B cell (primary cell): ENCODE measurements around the gene MOAP1. TPM values are rescaled to one million over a fixed set of nuclear protein-coding genes. Genes with fewer than 3 reads are reported as not detected.

ENCODE experiments used
- polyA plus RNA-seq: library from polyadenylated mRNA; depleted of rRNA; stranded (reverse); fragments of >200 nt; gene quantifications from 2 replicates; pipeline ENCODE4 v1.2.3, GENCODE V29; 2012
- total RNA-seq, 2 donors: library from RNA; stranded (reverse); fragments of 120-200 nt in 1 of 2; gene quantifications; 1 replicate in 1 of 2; 2 replicates in 1 of 2; pipeline versions ENCODE4 v1.2.3 to v1.2.4, GENCODE V29; 2013 to 2022

The MOAP1 gene
- total and polyA plus RNA-seq, 2 donors (not counting 1 experiment from before 2014, with no cell fraction given) = 30.8 to 74.9 TPM

Other genes with a start within 250 kb of the MOAP1 start
- gene ITPK1, start 69.0 kb downstream of the MOAP1 start, total RNA-seq = 42.1 and 46.9 TPM in 2 replicates
- 34.6 and 46.0 TPM in 2 replicates for gene ITPK1, start 69.0 kb downstream of the MOAP1 start, polyA plus RNA-seq
- 18.0 and 18.8 TPM in 2 replicates for gene LYSET, start 420 bp upstream of the MOAP1 start, total RNA-seq
- 8.2 and 11.1 TPM in 2 replicates for gene LYSET, start 420 bp upstream of the MOAP1 start, polyA plus RNA-seq
- gene GON7, start 22.2 kb upstream of the MOAP1 start, total RNA-seq = 8.9 and 9.9 TPM in 2 replicates
- 4.3 and 6.1 TPM in 2 replicates for gene GON7, start 22.2 kb upstream of the MOAP1 start, polyA plus RNA-seq
- gene UBR7, start 22.4 kb upstream of the MOAP1 start, total RNA-seq = 17.3 and 19.1 TPM in 2 replicates
- 11.3 and 14.3 TPM in 2 replicates for gene UBR7, start 22.4 kb upstream of the MOAP1 start, polyA plus RNA-seq
- 48.6 and 49.0 TPM in 2 replicates for gene BTBD7, start 148.1 kb upstream of the MOAP1 start, total RNA-seq
- gene BTBD7, start 148.1 kb upstream of the MOAP1 start, polyA plus RNA-seq = 8.1 and 9.1 TPM in 2 replicates
- not detected in 2 replicates for gene COX8C, start 162.3 kb upstream of the MOAP1 start, total RNA-seq
- gene COX8C, start 162.3 kb upstream of the MOAP1 start, polyA plus RNA-seq = not detected in 2 replicates
- 0.15 and 0.24 TPM in 2 replicates for gene UNC79, start 246.0 kb upstream of the MOAP1 start, total RNA-seq
- gene UNC79, start 246.0 kb upstream of the MOAP1 start, polyA plus RNA-seq = 0.03 and 0.04 TPM in 2 replicates